Measurements from ENCODE around the gene LAMA1.

LAMA1 gene

DNA sequence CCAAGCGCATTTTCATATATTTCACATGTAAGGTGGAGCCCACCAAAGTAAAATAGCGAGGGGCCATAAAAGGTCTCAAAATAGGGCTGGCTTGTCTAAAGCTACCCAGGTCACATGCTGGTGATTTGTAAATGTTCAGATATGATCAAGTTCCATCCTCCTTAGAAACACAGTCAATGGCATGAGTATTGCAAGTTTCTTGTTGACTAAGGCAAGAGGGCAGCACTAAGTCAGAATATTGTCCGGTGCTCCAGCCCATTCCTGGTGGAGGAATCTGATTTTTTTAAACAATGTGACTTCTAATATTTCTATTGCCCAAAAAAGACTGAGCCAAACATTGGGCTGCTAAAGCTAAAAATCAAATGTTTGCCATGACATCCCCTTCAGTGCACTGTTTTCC, 85.1 kb downstream of the LAMA1 start:
- TF ChIP-seq, protein P1, sequence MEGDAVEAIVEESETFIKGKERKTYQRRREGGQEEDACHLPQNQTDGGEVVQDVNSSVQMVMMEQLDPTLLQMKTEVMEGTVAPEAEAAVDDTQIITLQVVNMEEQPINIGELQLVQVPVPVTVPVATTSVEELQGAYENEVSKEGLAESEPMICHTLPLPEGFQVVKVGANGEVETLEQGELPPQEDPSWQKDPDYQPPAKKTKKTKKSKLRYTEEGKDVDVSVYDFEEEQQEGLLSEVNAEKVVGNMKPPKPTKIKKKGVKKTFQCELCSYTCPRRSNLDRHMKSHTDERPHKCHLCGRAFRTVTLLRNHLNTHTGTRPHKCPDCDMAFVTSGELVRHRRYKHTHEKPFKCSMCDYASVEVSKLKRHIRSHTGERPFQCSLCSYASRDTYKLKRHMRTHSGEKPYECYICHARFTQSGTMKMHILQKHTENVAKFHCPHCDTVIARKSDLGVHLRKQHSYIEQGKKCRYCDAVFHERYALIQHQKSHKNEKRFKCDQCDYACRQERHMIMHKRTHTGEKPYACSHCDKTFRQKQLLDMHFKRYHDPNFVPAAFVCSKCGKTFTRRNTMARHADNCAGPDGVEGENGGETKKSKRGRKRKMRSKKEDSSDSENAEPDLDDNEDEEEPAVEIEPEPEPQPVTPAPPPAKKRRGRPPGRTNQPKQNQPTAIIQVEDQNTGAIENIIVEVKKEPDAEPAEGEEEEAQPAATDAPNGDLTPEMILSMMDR (conservative IDR thresholded peaks at IDR 0.05): no peak
- H3K27ac ChIP-seq: no peak overlapping the region

DNA sequence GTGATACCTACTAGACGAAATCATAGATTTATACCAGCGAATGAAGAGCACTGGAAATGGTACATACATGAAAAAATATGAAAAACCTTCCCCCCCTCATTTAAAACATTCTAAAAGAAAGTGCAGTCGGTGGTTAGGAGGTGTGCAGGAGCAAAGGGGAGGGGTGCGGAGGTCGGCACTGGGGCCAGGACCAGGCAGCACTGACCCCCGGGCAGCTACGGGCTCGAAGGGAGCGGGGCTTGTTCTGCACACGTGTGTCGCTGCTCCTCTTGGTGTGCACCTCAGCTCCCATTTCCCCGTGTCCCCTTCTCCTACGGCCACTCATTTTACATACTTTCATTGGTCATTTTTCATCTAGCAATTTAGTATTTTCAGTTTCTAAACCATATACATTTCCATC, 89.0 kb downstream of the LAMA1 start:
- TF ChIP-seq, protein P1 (conservative IDR thresholded peaks at IDR 0.05): no peak
- TF ChIP-seq ZFX (IDR thresholded peaks at IDR 0.05): no peak

DNA sequence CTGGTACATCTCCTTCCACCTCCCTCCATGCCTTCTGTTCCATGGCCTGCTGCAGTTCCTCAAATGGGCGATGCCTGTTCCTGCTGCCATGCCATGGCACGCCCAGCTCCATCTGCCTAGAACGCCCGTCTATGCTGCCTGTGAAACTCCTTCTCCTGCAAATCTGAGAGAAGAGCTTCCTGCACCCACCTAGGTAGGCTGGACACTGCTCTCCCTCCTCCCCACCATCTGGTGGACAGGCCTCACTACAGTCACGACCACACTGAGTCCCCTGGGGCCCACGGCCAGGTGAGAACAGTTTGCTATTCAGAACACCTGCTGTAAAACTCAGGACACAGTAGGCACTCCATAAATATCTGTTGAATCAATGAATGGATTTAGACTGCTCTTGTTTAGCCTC, 92.4 kb downstream of the LAMA1 start:
- no peak overlapping the region for H3K27ac ChIP-seq
- no peak for TF ChIP-seq ZFX (IDR thresholded peaks at IDR 0.05)
- TF ChIP-seq, protein P1 (conservative IDR thresholded peaks at IDR 0.05): no peak

More for the DNA sequence above, 89.0 kb downstream of the LAMA1 start:
- no peak overlapping the region for H3K27ac ChIP-seq

DNA sequence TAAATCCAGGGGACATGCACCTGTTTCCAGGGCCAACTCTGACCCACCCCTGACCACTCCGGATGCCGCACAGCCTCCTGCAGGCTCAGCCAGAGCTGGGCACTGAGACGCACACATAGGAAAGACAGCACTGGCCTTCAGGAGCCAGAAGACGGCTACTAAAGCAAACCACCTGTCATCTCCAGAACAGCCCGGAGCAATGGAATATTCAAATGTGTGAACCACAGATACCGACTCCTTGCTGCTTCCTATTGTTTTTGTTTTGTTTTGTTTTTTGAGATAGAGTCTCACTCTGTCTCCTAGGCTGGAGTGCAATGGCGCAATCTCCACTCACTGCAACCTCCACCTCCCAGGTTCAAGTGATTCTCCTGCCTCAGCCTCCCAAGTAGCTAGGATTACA, 94.0 kb downstream of the LAMA1 start:
- H3K27ac ChIP-seq: no peak overlapping the region
- TF ChIP-seq, protein P1 (conservative IDR thresholded peaks at IDR 0.05): no peak
- TF ChIP-seq ZFX (IDR thresholded peaks at IDR 0.05): no peak

DNA sequence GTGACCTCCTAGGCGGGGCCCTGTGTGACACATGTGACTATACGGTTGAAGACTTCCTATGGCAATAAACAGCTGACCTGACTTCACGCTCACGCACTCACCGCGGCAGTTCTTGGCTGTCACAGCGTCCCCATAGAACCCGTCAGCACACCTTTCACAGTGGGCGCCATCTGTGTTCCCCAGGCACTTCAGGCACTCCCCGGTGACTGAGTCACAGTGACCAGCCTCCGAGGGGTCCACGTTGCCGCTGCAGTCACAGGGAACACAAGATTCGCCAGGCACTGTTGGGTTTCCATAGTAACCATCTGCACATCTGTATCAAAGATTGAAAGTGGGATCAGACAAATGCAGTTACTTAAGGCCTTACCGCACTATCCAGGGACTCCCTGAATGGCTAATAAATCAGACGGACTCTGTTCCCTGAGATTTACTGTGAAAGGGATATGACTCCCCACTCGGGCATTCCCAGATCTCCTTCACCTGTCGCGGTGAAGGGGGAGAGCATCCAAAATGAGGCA, 94.5 kb downstream of the LAMA1 start:
- H3K27ac ChIP-seq: no peak overlapping the region; the same call in 1 of the 2 replicates
- TF ChIP-seq, protein P1 (conservative IDR thresholded peaks at IDR 0.05): no peak
- TF ChIP-seq ZFX (IDR thresholded peaks at IDR 0.05): no peak

DNA sequence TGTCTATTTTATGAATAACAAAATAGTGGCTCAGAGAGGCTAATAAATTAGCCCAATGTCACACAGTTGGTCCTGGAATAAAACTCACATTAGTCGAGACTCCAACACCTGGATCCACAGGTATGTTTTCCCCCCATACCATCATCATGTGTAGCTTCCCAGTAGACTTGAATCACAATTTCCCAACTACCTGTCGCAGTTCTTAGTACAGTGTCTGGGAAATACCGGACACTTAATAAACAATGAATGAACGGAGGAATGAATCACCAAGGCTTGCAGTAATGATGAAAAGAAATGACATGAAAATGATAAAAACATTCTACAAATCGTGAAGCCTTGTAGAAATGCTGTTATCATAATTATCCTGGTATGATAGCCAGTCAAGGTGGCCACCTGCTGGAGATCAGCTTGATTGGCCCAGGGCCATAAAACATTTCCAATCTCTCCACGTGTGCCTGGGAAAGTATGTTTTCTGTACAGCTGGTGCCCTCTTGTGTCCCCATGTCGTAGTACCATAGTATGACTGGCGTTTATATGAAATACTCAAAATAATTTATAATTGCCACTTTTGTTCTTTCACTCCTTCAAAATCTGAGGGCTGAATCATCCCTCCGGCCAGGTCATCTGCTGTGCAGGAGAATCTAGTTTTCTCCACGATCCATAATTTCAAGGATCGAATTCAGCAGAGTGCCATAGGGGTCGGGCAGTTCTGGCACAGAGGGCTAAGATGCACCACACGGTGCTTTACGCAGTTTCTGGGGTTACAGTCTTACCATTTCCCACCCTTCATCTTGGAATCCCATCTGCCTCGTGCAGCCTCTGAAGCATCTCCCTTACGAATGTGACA, 95.4 kb downstream of the LAMA1 start:
- TF ChIP-seq ZFX (IDR thresholded peaks at IDR 0.05): no peak
- TF ChIP-seq, protein P1 (conservative IDR thresholded peaks at IDR 0.05): peak; percentile 95
- peak overlapping the region; percentile 6; the same call in 1 of the 2 replicates for H3K27ac ChIP-seq

DNA sequence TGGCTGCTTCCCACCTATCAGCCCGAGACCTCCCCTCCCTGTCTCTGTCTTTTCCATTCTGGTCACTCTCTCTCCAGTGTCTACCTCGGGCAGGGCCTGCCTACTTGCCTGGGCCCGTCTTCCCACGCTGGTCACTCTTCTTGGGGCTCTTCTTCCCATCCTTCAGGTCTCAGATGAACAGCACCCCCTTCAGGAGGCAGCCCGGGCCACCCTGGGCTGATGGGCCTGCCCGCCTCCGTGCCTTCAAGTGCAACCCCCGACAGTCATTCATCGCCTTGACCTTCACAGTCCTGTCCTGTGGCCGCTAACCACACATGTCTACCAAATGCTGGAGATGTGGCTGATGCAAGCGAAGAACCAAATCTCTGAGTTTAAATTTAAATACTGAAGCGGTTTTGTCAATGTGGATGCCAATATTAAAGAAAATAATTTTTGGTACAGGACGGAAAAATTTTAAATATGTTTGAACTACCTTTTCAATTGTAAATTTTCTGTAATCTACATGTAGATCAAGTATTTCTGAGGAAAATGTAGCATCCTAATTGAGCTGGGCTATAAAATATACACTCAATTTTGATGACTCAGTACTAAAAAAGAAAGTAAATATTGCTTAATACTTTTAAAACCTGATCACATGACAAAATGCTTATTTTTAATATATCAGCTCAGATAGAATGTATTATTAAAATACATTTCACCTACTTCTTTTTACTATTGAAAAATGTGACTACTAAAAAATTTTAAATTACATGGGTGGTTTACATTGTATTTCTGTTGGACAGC, 96.4 kb downstream of the LAMA1 start:
- TF ChIP-seq, protein P1 (conservative IDR thresholded peaks at IDR 0.05): no peak
- TF ChIP-seq ZFX (IDR thresholded peaks at IDR 0.05): no peak
- no peak overlapping the region; the same call in 1 of the 2 replicates for H3K27ac ChIP-seq
